NCI-H2227 (cell line): ENCODE measurements around the gene NAA60.
"Not testable (repeated sequence)": the region's sequence is repeated elsewhere in the genome, so short reads cannot be mapped to it uniquely, and the experiment has no call there.

Source experiments
- DNase-seq: peaks from one replicate; lab custom pipeline; 2025; ENCODE audit not compliant: unreplicated experiment; lab: John Stamatoyannopoulos, UW

NAA60 gene

DNA sequence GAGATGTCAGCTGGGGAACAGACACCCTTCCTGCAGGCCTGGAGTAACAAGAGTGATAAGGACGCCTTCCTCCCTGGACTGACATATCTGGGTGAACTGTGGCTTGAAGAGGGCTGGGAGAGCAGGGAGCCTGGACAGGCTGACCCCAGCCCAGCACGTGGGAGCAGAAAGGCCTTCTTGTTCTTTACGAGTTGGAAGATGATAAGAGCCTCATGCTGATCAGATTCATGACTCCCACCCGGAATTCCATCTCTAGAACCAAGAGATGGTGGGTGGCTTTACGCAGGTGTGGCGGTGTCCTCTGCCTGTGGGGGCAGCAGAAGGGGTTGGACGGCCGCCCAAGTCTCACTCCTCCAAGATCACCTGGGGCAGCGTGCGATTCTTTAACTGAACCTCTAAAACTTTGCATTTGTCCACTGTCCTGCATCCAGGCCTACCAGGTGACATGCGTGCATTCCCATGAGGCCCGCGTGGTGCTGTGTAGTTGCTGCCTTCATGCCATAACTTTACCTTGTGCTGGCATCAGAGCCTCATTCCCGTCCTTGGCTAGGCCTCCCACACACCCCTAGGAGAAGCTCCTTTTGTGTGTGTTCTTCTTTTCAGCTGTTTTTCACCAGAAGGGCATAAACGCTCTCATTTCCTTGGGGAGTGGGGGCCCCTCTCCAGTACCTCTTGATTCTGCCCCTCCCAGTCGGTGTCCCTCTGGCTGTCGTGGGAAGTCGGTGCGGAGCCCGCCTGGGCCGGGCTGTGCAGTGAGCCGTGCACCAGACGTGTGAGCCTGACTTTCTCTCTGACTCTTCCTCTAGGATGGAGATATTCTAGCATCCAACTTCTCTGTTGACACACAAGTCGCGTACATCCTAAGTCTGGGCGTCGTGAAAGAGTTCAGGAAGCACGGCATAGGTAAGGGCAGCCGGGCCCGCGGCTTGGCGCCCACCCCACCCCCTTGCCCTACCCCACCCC is 38.5 kb downstream of the NAA60 start:
- no peak for DNase-seq

DNA sequence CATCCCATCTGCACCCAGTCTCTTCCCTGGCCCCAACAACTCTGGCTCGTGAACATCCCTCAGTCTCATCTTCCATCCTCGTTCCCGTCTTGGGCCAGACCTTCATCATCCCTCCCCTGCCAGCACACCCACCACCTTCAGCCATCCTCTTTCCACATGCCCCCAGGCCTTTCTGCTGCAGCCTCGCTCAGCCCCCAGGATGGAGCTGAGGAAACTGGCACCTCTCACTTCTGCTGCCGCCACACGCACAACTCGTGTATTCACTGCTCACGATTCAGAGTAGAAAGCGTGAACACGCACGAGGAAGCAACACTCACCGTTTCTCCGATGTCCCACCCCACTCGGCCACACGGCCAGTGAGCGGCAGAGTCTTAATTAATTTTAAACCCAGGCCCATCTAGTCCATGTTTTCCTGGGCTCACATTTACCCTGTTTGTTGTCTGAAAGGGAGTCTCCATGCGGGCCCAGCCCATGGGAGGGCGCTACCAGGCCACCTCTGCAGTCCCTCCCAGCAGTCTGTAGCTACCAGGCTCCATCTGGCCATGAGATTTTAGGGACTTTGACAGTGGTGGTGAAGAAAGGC is 39.3 kb downstream of the NAA60 start:
- no peak for DNase-seq

DNA sequence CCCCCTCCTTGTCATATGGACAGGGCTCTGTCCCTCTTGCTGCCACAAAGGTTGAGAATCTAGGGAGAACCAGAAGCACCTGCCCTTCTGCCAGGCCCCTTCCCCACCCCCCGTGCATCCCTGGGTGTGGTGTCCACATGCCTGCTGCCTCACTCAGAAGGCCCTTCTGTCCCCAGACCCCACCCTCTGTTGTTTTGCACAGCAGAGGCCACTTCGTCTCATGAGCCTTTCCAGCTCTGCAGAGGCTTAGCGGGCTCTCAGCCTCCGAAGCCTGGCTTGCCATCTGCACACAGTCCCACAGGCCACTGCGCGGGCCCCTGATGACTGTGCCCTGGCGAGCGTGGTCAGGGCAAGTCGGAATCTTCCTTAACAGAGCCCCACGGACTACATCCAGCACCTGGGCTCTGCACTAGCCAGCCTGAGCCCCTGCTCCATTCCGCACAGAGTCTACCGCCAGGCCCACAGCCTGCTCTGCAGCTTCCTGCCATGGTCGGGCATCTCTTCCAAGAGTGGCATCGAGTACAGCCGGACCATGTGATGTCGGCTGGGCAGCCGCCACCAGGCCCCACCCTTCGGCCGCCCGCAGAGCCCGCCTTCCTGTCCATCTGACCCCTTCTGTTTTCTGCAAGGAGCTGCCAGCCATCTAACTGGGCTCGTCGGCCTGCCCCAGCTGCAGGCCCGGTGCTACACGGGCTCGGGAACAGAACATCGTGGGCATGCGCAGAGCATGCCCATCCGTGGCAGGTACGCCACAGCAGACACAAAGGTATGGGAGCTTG is 41.0 kb downstream of the NAA60 start:
- no peak for DNase-seq

DNA sequence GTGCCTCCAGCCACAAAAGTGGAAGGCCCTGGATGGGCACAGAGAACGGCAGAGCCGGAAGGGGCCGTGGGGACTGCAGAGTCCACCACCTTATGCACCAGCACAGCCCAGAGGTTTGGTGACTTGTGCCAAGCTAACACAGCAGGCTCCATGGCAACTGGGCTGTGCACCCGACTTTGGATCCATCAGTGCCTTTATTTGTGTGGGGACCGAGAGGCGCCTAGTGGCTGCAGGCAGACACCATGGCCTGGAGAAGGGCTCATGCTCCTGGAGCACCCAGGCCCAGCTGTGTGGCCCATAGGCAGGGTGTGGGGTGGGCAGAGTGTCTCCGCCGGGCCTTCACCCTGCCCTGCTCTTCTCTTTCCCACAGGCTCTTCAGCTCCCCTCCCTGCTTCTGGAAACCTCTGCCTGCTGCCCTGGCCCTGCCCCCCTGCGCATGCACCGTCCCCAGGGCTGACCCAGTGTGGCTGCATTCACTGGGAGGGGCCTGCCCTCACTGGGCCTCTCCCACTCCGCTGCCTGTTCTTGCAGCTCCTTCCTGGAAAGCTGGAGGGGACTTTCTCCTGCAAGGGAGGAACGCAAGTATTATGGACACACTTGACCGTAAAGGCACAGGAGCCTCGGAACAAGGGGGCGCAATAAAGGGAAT is 41.7 kb downstream of the NAA60 start:
- no peak for DNase-seq

DNA sequence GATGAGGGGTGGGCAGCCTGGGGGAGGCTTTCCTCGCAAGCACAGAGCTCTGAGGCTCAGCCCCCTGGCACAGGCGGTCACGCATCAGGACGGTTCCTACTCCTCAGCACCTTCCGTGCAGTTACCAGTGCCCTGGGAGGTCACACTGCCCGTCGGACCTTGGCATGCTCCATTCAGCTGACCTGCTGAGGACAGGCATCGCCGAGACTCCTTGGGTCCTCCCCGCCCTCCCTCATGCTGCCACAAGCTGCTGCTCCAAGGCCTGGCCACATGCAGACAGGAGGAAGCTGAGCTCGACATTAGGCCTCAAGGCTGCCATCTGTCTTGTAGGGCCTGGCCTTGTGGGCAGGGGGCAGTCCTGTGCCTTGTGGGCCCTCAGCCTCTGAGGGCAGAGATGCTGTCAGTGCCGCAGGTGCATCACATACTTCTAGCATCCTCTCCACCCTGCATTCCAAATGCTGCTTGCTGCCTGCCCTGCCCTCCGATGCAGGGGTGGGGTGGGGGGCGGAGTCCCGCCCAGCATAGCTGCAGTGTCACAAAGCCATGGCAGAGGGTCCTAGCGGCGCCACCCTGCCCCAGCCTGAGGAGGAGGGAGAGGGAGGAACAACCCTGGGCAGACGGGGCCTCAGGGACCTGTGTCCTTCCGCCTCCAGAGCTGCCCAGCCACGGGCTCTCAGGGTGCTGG is 42.5 kb downstream of the NAA60 start:
- DNase-seq: no peak

DNA sequence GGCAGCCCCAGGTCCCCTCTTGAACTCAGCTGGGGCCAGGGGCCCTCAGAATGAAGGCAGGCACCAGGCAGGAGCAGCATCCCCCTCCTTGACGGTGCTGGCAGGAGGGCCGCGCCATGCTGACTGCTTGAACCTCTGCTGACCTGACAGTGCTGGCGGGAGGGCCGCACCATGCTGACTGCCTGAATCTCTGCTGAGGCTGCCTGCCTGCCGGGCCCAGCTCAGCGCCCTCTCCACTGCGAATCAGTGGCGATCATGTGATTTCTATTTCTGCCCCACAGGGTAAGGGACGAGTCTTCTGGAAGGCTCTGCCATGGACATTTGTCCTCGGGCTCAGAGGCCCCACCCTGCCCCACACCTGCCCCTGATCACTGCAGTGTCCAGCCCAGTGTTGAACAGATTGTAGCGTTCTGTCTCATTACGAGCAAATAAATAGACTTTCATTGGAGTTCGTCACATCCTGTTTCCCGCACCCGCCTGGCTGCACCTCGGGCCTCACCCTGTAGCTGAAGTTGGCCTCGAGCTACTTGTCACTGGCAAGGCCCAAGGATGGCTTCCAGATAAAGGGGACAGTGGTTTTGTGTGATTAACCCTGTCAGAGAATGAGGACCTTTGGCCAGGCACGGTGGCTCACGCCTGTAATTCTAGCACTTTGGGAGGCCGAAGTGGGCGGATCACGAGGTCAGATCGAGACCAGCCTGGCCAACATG is 43.2 kb downstream of the NAA60 start:
- DNase-seq: no peak

DNA sequence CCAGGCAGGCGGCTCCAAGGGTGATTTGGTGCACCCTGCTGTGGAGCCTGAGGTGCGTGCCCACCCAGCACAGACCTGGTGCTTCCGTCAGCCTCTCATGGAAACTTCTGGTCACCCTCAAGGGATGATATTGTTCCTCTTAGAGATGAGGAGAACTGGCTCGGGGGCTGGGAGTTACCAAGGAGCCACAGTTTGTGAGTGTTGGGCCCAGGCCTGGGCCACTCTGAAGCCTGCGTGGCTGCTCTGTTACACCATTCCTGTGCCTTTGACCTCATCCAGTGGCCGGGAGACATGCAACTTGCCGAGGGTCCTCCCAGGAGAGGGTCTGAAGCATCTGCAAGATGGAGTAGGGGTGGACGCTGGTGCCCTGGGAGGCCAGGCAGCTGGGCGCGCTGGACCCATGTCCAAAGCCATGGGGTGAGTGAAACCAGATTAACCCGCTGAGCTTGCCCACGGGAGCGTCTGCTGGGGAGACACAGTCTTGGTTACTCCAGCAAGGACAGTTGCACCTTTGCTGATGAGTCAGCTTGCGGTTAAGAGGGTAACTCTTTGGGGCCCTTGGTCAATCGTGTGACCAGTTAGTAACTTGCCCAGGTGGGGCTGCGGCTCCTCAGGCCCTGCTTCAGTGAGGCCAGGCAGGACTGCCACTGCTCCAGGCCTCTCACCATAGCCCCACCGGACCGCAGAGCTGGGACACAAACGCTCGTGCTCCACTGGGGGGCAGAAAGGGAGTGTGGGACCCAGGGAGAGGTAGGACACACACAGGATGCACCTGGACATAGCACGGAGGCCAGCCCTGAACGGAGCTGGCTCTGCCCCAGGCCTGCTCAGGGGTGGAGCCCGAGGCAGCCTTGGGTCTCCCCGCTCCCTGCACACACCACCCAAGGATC is 44.3 kb downstream of the NAA60 start:
- DNase-seq: no peak

DNA sequence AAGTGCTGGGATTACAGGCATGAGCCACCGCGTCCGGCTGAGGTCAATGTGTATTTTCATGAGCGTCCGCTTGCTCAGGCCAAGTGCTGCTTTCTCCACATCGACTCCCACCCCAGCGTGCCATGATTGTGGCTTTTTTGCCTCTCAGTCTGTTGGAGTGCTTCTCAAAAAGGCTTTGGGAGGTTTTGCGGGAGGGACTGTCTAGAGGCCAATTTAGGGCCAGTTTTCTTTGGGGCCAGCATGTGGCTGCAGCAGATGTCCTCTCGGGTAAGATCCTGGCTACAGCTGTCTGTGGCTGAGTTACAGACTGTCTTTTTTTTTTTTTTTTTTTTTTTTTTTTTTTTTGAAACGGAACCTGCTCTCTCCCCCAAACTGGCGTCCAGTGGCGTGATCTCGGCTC is 45.3 kb downstream of the NAA60 start:
- DNase-seq: no peak

DNA sequence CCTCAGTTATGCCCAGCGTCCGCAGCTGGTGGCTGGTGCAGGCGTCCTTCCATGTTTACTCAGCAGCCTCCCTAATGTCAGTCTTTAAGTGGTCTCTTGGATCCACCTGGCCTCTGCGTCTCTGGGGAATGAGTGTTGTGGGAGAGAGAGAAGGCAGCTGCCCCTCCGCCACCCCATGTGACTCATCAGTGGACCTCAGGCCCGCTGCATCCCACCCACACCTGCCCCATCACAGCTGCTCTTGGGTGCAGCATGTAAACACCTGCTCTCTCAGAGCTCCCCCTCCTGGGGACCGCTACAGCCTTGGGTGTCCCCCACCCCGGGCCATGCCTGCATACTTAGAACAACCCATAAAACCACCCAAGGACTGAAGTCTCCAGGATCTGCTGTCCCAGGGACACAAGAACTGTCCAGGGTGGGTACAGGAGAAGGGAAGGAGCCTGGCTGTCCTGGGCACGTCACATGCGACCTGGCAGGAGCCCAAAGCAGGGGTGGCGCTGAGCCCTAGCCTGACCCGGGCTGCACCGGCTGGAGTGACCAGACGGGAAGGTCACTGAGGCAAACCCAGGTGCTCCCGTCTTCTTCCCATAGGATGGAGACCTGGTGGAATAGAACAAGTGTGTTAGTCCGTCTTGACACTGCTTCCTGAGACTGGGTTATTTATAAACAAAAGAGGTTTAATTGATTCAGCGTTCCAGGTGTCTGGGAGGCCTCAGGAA is 47.6 kb downstream of the NAA60 start:
- no peak for DNase-seq

DNA sequence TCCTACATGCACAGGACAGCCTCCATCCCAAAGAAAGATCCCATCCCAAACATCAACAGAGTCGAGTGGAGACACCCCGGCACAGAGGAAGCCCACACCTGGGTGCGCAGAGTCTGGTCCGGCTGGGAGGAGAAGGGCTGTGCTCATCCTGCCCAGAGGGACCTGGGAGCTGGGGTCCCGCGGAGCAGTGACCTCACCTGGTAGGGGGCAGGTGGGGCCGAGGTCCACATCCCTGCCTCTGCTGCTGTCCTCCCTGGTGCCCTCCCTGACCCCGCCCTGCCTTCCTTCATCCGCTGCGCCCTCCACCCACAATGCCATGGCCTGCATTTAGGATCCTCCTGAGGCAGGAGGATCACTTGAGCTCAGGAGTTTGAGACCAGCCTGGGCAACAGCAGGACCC is 48.9 kb downstream of the NAA60 start:
- DNase-seq: no peak

DNA sequence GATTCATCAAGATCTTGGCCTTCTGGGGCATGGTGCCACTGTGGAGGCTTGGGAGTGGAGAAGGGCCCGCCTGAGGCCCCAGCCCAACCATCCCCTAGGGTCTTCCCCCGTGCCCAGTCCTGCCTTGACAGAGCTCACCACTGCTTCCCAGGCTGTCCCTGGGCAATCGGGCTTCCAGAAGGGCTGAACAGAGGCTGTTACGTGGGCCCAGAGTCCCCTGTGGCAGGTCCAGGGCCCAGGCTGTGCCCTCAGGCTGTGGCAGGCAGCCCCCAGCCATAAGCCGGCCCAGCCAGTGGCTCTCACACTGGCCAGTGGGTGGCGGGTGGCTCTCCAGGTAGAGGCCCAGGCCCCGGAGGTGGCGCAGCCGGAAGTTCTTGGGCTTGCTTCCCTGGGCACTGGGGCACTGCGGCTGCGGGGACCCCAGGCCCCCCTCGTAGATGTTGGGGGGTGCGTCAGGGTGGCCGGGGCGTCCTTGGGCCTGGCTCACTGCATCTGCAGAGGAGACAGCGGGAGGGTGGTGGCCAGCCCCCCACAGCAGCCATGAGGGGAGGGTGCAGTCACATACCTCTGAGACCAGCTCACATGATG is 51.0 kb downstream of the NAA60 start:
- no peak for DNase-seq

DNA sequence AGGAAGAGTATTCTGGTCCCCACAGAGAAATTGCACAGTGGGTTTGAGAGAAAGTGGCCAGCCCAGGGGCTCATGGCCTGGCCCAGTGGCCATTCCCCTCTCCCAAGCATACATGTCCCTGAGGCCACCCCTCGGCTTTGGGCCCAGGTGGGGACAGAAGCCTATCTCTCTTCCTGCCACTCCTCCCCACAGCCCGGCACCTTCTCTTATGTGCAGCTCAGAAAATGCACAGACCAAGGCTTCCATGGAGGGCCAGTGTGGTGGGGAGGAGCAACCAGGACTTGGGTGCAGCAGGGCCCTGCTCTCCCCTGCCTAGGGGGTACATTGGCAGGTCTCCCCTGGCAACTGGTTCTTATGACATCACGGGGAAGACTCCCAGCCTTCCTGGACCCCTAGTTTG is 51.7 kb downstream of the NAA60 start, which contains the start of gene C16orf90:
TSS of gene C16orf90 (minus strand) at position 314 of the 400 bp plus-strand sequence. CDS start at position 246, 68 bp downstream.
- no peak for DNase-seq

DNA sequence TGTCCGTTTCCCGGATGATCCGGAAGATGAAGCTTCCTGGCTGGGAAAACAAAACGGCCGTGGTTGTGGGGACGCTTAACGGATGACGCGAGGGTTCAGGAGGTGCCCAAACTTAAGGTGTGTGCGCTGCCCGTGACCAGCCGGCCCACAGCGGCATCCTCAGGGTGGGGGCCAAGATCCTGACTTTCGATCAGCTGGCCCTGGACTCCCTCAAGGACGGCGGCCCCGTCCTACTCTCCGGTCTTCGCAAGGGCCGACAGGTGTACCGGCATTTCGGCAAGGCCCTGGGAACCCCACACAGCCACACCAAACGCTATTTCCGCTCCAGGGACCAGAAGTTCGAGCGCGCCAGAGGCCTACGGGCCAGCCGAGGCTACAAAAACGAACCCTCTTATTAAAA is 52.9 kb downstream of the NAA60 start:
- DNase-seq: no peak

DNA sequence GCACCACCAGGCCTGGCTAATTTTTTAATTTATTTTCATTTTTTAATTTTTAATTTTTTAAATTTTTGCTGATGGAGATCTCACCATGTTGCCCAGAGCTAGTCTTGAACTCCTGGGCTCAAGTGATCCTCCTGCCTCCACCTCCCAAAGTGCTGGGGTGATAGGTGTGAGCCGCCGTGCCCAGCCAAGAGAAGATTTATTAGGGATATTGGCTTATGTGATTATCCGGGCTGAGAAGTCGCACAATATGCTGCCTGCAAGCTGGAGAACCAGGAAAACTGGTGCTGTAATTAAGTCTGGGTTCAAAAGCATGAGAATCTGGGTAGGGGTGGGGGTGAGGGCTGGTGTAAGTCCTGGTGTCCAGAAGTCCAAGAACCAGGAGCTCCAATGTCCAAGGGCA is 54.3 kb downstream of the NAA60 start:
- no peak for DNase-seq

DNA sequence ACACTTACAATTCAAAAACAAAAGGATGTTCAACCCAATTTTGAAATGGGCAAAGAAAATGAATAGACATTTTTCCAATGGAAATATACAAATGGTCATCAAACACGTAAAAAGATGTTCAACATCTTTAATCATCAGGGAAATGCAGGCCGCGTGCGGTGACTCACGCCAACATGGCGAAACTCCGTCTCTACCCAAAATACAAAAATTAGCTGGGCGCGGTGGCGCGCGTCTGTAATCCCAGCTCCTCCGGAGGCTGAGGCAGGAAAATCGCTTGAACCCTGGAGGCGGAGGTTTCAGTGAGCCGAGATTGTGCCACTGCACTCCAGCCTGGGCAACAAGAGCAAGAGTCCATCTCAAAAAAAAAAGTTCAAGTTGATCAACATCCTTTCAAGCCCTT is 55.5 kb downstream of the NAA60 start:
- no peak for DNase-seq

DNA sequence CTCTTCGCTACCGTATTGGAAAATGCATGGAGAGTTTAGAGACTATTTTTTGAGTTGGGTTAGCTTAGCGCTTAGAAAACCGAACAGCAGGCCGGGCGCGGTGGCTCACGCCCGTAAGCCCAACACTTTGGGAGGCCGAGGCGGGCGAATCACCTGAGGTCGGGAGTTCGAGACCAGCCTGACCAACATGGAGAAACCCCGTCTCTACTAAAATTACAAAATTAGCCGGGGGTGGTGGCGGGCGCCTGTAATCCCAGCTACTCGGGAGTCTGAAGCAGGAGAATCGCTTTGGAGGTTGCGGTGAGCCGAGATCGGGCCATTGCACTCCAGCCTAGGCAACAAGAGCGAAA is 57.9 kb downstream of the NAA60 start:
- not testable (repeated sequence) for DNase-seq

DNA sequence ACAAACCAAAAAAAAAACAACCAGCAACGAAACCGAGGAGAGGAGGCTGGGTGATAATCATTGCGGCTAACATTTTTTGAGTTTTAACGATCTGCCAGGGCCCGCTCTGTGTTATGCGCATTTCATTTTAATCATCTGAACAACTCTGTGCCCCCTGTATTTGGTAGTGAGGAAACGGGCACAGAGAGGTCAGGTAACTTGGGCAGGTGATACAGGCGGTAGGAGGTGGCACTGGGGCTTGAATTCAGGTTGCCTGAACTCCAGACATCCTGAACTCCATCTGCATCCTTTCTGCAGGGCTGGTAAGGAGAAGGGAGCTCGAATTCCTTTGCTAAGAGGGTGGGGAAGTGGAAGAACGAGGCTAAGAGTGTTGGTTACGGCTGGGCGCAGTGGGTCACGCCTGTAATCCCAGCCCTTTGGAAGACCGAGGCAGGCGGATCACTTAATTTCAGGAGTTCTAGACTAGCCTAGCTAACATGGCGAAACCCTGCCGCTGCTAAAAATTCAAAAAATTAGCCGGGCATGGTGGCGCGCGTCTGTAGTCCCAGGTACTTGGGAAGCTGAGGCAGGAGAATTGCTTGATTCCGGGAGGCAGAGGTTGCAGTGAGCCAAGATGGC is 58.4 kb downstream of the NAA60 start:
- DNase-seq: no peak

DNA sequence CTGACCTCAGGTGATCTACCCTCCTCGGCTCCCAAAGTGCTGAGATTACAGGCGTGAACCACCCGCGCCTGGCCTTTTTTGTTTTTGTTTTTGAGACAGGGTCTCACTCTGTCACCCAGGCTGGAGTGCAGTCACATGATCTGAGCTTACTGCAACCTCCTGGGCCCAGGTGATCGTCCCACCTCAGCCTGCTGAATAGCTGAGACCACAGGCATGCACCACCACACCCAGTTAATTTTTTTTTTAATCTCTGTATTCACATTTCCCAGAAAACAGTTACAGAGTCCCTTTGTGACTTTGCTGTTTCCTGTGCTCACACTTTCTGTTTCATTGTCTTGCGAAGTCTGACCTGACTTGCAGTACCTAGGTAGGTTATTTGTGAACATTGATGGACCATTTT is 60.0 kb downstream of the NAA60 start:
- DNase-seq: no peak
